Liver (tissue), 9 donors: ENCODE data around the gene SPP1. TPM values are rescaled to one million over a fixed set of nuclear protein-coding genes. Genes with fewer than 3 reads are reported as not detected.

Experiments
- DNase-seq: peaks from one replicate; pipeline ENCODE4 v3.0.0-alpha.2; 2017; ENCODE audit warnings: low spot score
- H3K27ac ChIP-seq, 2 donors: one replicate each; pipeline ENCODE4 v1.7.0; 2013; ENCODE audit warnings: inconsistent platforms in 2 of 2, low read length in 2 of 2, control low read depth in 1 of 2, low read depth in 1 of 2, mild to moderate bottlenecking in 1 of 2
- H3K27me3 ChIP-seq, 4 donors: one replicate each; pipeline versions ENCODE4 v1.6.1 to v1.7.0; 2013; ENCODE audit warnings: low read length in 3 of 4, inconsistent platforms in 1 of 4, mild to moderate bottlenecking in 1 of 4, moderate library complexity in 1 of 4; ENCODE audit not compliant: control insufficient read depth in 4 of 4, insufficient read depth in 4 of 4
- H3K36me3 ChIP-seq, 4 donors: one replicate each; pipeline versions ENCODE4 v1.6.1 to v1.7.0; 2013; ENCODE audit warnings: low read length in 3 of 4, mild to moderate bottlenecking in 3 of 4, low read depth in 1 of 4, moderate library complexity in 1 of 4; ENCODE audit not compliant: control insufficient read depth in 4 of 4, insufficient read depth in 3 of 4
- H3K4me1 ChIP-seq, 4 donors: one replicate each; pipeline versions ENCODE4 v1.6.1 to v1.7.0; 2013; ENCODE audit warnings: low read length in 3 of 4, mild to moderate bottlenecking in 3 of 4, moderate library complexity in 1 of 4; ENCODE audit not compliant: control insufficient read depth in 4 of 4, insufficient read depth in 4 of 4
- H3K4me3 ChIP-seq, 3 donors: one replicate each; pipeline versions ENCODE4 v1.6.1 to v1.7.0; 2013; ENCODE audit warnings: low read length in 3 of 3, control low read depth in 1 of 3, low read depth in 1 of 3, mild to moderate bottlenecking in 1 of 3
- H3K9ac ChIP-seq, 2 donors: one replicate each; pipeline ENCODE4 v1.7.0; 2013; ENCODE audit warnings: low read length in 2 of 2, mild to moderate bottlenecking in 2 of 2, moderate library complexity in 2 of 2, control low read depth in 1 of 2, low read depth in 1 of 2
- H3K9me3 ChIP-seq, 4 donors: one replicate each; pipeline versions ENCODE4 v1.6.1 to v1.7.0; 2013; ENCODE audit warnings: low read length in 3 of 4; ENCODE audit not compliant: control insufficient read depth in 4 of 4
- GABPA ChIP-seq, 2 donors: IDR thresholded peaks in 1 of 2; conservative IDR thresholded peaks in 1 of 2; 2 replicates each; pipeline ENCODE4 v1.6.1; 2016; ENCODE audit warnings: antibody characterized with exemption in 2 of 2, mild to moderate bottlenecking in 1 of 2, moderate library complexity in 1 of 2
- HNF4A ChIP-seq, 2 donors: conservative IDR thresholded peaks; 2 replicates each; pipeline ENCODE4 v1.6.1; 2016; ENCODE audit warnings: antibody characterized with exemption in 2 of 2, mild to moderate bottlenecking in 2 of 2
- HNF4G ChIP-seq: IDR thresholded peaks from 2 replicates; pipeline ENCODE4 v1.6.1; 2016; ENCODE audit warnings: antibody characterized with exemption
- SP1 ChIP-seq: IDR thresholded peaks from 2 replicates; pipeline ENCODE4 v1.6.1; 2018; ENCODE audit warnings: antibody characterized with exemption, mild to moderate bottlenecking
- TAF1 ChIP-seq: conservative IDR thresholded peaks from 2 replicates; pipeline ENCODE4 v1.6.1; 2016; ENCODE audit warnings: antibody characterized with exemption, mild to moderate bottlenecking
- YY1 ChIP-seq: IDR thresholded peaks from 2 replicates; pipeline ENCODE4 v1.6.1; 2016; ENCODE audit warnings: antibody characterized with exemption, mild to moderate bottlenecking
- WGBS: extraction: QIAGEN DNeasy Blood & Tissue Kit; methylation state at CpG from one replicate; pipeline ENCODE4 v1.1.7; 2013; 5-methylcytosine and 5-hydroxymethylcytosine counted together
- polyA plus RNA-seq, 2 donors: library from polyadenylated mRNA; stranded (reverse) in 1 of 2; unstranded in 1 of 2; fragments of 200-250 nt in 1 of 2; fragments of >200 nt in 1 of 2; fragmentation: Nextera tagmentation in 1 of 2; extraction: Ambion mirVana in 1 of 2; gene quantifications; one replicate each; pipeline versions ENCODE4 v1.2.1 to v1.2.3, GENCODE V29; 2013 to 2015
- total RNA-seq, 2 donors: library from RNA; depleted of rRNA; stranded (reverse); fragments of >200 nt; gene quantifications; one replicate each; pipeline ENCODE4 v1.2.3, GENCODE V29; 2014
- TF ChIP-seq, protein P1 (sequence below): IDR thresholded peaks from 2 replicates; pipeline ENCODE4 v1.6.1; 2016; ENCODE audit warnings: antibody characterized with exemption
- TF ChIP-seq, protein P2 (sequence below): IDR thresholded peaks from 2 replicates; pipeline ENCODE4 v1.6.1; 2016; ENCODE audit warnings: antibody characterized with exemption, mild to moderate bottlenecking
- TF ChIP-seq, protein P3 (sequence below): fragments of 150-350 bp; IDR thresholded peaks from 2 replicates; pipeline ENCODE4 v1.5.1; 2017; ENCODE audit warnings: improper control_type of control experiment, low read depth, low read length; ENCODE audit not compliant: missing input control
- TF ChIP-seq, protein P4 (sequence below): IDR thresholded peaks from 2 replicates; pipeline ENCODE4 v1.6.1; 2016; ENCODE audit warnings: antibody characterized with exemption
- donor health status: healthy.
- donor health status: healthy.
- donor health status: healthy.
- donor health status: healthy.
- donor health status: healthy.

The SPP1 gene
- total and polyA plus RNA-seq, 4 donors = 10.5 to 80.2 (median 27.5) TPM

DNA sequence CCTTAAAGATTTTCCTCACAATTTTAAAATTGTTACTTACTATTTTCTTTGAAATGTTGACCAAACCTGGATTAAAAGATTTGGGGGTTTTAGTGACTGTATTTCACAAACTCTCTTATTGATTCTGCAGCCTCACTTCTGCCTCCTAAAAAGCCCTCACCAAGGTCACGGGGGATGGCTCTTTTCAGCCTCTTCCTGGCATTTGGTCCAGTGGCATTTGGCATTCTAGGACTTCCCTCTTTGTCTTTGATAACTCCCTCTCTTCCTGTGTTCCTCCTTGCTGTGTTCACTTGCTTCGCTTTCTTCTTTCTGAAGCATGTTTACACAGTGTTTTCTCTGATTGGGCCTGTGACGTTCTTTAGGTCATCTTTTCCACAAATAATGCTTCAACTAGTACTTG lies 53.4 kb downstream of the SPP1 start:
- peaks cover 0 to 5% (median 2%) of the 10 kb centered on the region in 4 donors for H3K9me3 ChIP-seq
- H3K27me3 ChIP-seq = no peaks in the 10 kb centered on the region
- no peak for DNase-seq
- no peak overlapping the region for H3K9ac ChIP-seq
- WGBS = 78% methylated on average over 3 of the region's 3 CpGs
- H3K4me3 ChIP-seq = no peak overlapping the region
- H3K4me1 ChIP-seq = no peaks in the 10 kb centered on the region
- H3K27ac ChIP-seq = no peak overlapping the region
- peaks cover 0 to 6% (median 0%) of the 10 kb centered on the region in 4 donors for H3K36me3 ChIP-seq
- TF ChIP-seq, protein P1, sequence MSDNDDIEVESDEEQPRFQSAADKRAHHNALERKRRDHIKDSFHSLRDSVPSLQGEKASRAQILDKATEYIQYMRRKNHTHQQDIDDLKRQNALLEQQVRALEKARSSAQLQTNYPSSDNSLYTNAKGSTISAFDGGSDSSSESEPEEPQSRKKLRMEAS = no peak
- TF ChIP-seq TAF1 (no peak), GABPA (IDR thresholded peaks at IDR 0.05 in 1 of 2, conservative IDR thresholded peaks at IDR 0.05 in 1 of 2) (no peak)
- TF ChIP-seq, protein P2, sequence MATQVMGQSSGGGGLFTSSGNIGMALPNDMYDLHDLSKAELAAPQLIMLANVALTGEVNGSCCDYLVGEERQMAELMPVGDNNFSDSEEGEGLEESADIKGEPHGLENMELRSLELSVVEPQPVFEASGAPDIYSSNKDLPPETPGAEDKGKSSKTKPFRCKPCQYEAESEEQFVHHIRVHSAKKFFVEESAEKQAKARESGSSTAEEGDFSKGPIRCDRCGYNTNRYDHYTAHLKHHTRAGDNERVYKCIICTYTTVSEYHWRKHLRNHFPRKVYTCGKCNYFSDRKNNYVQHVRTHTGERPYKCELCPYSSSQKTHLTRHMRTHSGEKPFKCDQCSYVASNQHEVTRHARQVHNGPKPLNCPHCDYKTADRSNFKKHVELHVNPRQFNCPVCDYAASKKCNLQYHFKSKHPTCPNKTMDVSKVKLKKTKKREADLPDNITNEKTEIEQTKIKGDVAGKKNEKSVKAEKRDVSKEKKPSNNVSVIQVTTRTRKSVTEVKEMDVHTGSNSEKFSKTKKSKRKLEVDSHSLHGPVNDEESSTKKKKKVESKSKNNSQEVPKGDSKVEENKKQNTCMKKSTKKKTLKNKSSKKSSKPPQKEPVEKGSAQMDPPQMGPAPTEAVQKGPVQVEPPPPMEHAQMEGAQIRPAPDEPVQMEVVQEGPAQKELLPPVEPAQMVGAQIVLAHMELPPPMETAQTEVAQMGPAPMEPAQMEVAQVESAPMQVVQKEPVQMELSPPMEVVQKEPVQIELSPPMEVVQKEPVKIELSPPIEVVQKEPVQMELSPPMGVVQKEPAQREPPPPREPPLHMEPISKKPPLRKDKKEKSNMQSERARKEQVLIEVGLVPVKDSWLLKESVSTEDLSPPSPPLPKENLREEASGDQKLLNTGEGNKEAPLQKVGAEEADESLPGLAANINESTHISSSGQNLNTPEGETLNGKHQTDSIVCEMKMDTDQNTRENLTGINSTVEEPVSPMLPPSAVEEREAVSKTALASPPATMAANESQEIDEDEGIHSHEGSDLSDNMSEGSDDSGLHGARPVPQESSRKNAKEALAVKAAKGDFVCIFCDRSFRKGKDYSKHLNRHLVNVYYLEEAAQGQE = no peak

DNA sequence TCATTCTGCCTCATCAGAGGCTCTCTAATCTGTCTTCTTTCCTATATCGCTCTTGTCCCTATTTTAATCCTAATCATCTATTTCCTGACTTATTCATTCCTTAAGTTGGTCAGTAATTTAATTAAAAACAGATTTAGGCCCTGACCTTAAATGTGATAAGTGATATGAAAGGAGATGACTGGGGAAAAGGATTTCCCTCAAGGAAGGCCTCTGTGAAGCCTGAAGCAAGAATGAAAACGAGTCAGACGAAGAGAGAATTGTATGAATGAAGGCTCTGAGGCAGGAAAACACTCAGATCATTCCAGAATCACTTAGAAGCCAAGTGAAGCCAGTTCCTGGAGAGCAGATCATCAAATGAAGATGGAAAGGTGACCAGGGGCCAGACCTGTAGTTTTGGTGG lies 54.0 kb downstream of the SPP1 start:
- H3K4me1 ChIP-seq = no peaks in the 10 kb centered on the region
- TF ChIP-seq, protein P2 = no peak
- TF ChIP-seq TAF1 = no peak
- TF ChIP-seq, protein P3, sequence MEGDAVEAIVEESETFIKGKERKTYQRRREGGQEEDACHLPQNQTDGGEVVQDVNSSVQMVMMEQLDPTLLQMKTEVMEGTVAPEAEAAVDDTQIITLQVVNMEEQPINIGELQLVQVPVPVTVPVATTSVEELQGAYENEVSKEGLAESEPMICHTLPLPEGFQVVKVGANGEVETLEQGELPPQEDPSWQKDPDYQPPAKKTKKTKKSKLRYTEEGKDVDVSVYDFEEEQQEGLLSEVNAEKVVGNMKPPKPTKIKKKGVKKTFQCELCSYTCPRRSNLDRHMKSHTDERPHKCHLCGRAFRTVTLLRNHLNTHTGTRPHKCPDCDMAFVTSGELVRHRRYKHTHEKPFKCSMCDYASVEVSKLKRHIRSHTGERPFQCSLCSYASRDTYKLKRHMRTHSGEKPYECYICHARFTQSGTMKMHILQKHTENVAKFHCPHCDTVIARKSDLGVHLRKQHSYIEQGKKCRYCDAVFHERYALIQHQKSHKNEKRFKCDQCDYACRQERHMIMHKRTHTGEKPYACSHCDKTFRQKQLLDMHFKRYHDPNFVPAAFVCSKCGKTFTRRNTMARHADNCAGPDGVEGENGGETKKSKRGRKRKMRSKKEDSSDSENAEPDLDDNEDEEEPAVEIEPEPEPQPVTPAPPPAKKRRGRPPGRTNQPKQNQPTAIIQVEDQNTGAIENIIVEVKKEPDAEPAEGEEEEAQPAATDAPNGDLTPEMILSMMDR = no peak
- TF ChIP-seq HNF4A (conservative IDR thresholded peaks at IDR 0.05) = no peak
- TF ChIP-seq, protein P4, sequence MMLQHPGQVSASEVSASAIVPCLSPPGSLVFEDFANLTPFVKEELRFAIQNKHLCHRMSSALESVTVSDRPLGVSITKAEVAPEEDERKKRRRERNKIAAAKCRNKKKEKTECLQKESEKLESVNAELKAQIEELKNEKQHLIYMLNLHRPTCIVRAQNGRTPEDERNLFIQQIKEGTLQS = no peak
- TF ChIP-seq GABPA (IDR thresholded peaks at IDR 0.05 in 1 of 2, conservative IDR thresholded peaks at IDR 0.05 in 1 of 2) = no peak
- no peak for TF ChIP-seq SP1
- TF ChIP-seq YY1 = no peak
- no peak for TF ChIP-seq HNF4G
- no peak overlapping the region for H3K9ac ChIP-seq
- H3K4me3 ChIP-seq = no peak overlapping the region
- no peak for DNase-seq
- no peaks in the 10 kb centered on the region for H3K27me3 ChIP-seq
- peaks cover 0 to 6% (median 0%) of the 10 kb centered on the region in 4 donors for H3K36me3 ChIP-seq
- H3K9me3 ChIP-seq = peaks cover 0 to 5% (median 2%) of the 10 kb centered on the region in 4 donors
- no peak overlapping the region for H3K27ac ChIP-seq
- 87% methylated on average over 3 of the region's 3 CpGs for WGBS
